WTC11 (cell line): ENCODE data around the gene MBD6.

Source experiments
- CTCF ChIP-seq: fragments of 200-600 bp; IDR thresholded peaks from 2 replicates; pipeline ENCODE4 v1.8.0; 2022; ENCODE audit warnings: antibody characterized with exemption
- ESRRA ChIP-seq: sonication (generic); formaldehyde crosslinking; IDR thresholded peaks from 2 replicates; pipeline ENCODE4 v1.8.1; 2022; ENCODE audit warnings: mild to moderate bottlenecking, missing genetic modification reagents, borderline replicate concordance
- ETV6 ChIP-seq: sonication (generic); formaldehyde crosslinking; IDR thresholded peaks from 2 replicates; pipeline ENCODE4 v1.8.1; 2022; ENCODE audit warnings: mild to moderate bottlenecking, missing genetic modification reagents
- NR1H2 ChIP-seq: sonication (generic); formaldehyde crosslinking; IDR thresholded peaks from 2 replicates; pipeline ENCODE4 v1.9.0; 2021; ENCODE audit warnings: mild to moderate bottlenecking, moderate library complexity, missing genetic modification reagents
- SOX15 ChIP-seq: fragments of 250-450 bp; sonication (Bioruptor Pico); IDR thresholded peaks from 2 replicates; pipeline ENCODE4 v1.9.0; 2021; ENCODE audit warnings: mild to moderate bottlenecking
- USF2 ChIP-seq: sonication (generic); formaldehyde crosslinking; IDR thresholded peaks from 2 replicates; pipeline ENCODE4 v1.8.1; 2023; ENCODE audit warnings: mild to moderate bottlenecking, missing genetic modification reagents, moderate library complexity

- TF ChIP-seq ESRRA (CRISPR knock-in tag) (no peak), USF2 (CRISPR knock-in tag) (no peak), ETV6 (CRISPR knock-in tag) (no peak), NR1H2 (CRISPR knock-in tag) (no peak), CTCF (no peak), SOX15 (CRISPR knock-in tag) (no peak)
These were observed 25.3 kb downstream of the MBD6 start for GRCh38 chr12:57548013-57548315.
